GM03348 (cell line): ENCODE results near the gene UNC93A.
"Not testable (repeated sequence)": the region's sequence is repeated elsewhere in the genome, so short reads cannot be mapped to it uniquely, and the experiment has no call there.

Experiments
- DNase-seq: peaks from one replicate; pipeline ENCODE4 v3.0.0; 2012; ENCODE audit warnings: low spot score

UNC93A gene

GRCh38 chr6:167270499-167271311 is 20.4 kb upstream of the UNC93A start:
- DNase-seq: no peak

GRCh38 chr6:167272151-167272550 is 19.0 kb upstream of the UNC93A start:
- no peak for DNase-seq

- DNase-seq: no peak
These were observed 18.3 kb upstream of the UNC93A start for GRCh38 chr6:167272696-167273379.

- DNase-seq: no peak
These were observed 16.8 kb upstream of the UNC93A start for GRCh38 chr6:167274270-167274669.

- no peak for DNase-seq
These were observed 16.1 kb upstream of the UNC93A start for GRCh38 chr6:167275001-167275400.

- DNase-seq: no peak
These were observed 15.7 kb upstream of the UNC93A start for GRCh38 chr6:167275436-167275835.

GRCh38 chr6:167276772-167277533 is 14.2 kb upstream of the UNC93A start:
- no peak for DNase-seq

- DNase-seq: not testable (repeated sequence)
These were observed 12.8 kb upstream of the UNC93A start for GRCh38 chr6:167278173-167278940.

- DNase-seq: no peak
These were observed 11.2 kb upstream of the UNC93A start for GRCh38 chr6:167279766-167280446.

GRCh38 chr6:167280466-167280865 is 10.6 kb upstream of the UNC93A start:
- DNase-seq: not testable (repeated sequence)

- no peak for DNase-seq
These were observed 8.9 kb upstream of the UNC93A start for GRCh38 chr6:167282165-167282564.

GRCh38 chr6:167284565-167284964 is 6.5 kb upstream of the UNC93A start:
- DNase-seq: not testable (repeated sequence)

GRCh38 chr6:167285077-167285770 is 5.9 kb upstream of the UNC93A start:
- no peak for DNase-seq

GRCh38 chr6:167287513-167288048 is 3.5 kb upstream of the UNC93A start:
- DNase-seq: no peak

- not testable (repeated sequence) for DNase-seq
These were observed 2.4 kb upstream of the UNC93A start for GRCh38 chr6:167288591-167289225.

GRCh38 chr6:167289291-167289690 is 1.8 kb upstream of the UNC93A start:
- DNase-seq: not testable (repeated sequence)

- no peak for DNase-seq
These were observed 647 bp downstream of the UNC93A start for GRCh38 chr6:167291623-167292300.

- no peak for DNase-seq
These were observed 1.4 kb downstream of the UNC93A start for GRCh38 chr6:167292301-167293087.
